IPS-15b (cell line): Measurements from ENCODE around the gene CDHR1.
A peak's percentile ranks its signal among the peaks of the same experiment; 100 is the strongest.
"Not testable (repeated sequence)": the region's sequence is repeated elsewhere in the genome, so short reads cannot be mapped to it uniquely, and the experiment has no call there.

ENCODE experiments used
- H3K27me3 ChIP-seq: one replicate; pipeline ENCODE4 v1.6.1; 2013; ENCODE audit warnings: low read length; ENCODE audit not compliant: control insufficient read depth, insufficient read depth
- H3K36me3 ChIP-seq: one replicate; pipeline ENCODE4 v1.6.1; 2013; ENCODE audit warnings: low read length; ENCODE audit not compliant: control insufficient read depth, insufficient read depth
- H3K4me1 ChIP-seq: one replicate; pipeline ENCODE4 v1.6.1; 2013; ENCODE audit warnings: mild to moderate bottlenecking, low read length; ENCODE audit not compliant: control insufficient read depth, insufficient read depth
- H3K4me3 ChIP-seq: one replicate; pipeline ENCODE4 v1.5.1; 2013; ENCODE audit warnings: low read depth, low read length
- H3K9ac ChIP-seq: one replicate; pipeline ENCODE4 v1.6.1; 2013; ENCODE audit warnings: low read depth, mild to moderate bottlenecking, low read length
- H3K9me3 ChIP-seq: one replicate; pipeline ENCODE4 v1.6.1; 2013; ENCODE audit warnings: mild to moderate bottlenecking, low read length; ENCODE audit not compliant: control insufficient read depth, insufficient read depth

CDHR1 gene

GRCh38 chr10:84194424-84195043, at the start of gene CDHR1:
CDHR1 (plus strand) TSS chr10:84194537; CDS start chr10:84194761, 224 bp downstream.
- H3K9me3 ChIP-seq = no peaks in the 10 kb centered on the region
- H3K36me3 ChIP-seq = peaks cover 4% of the 10 kb centered on the region
- H3K4me1 ChIP-seq = peaks cover 3% of the 10 kb centered on the region
- no peak within 1 kb of the TSS for H3K9ac ChIP-seq
- peak within 1 kb of the TSS; percentile 68 for H3K4me3 ChIP-seq
- H3K27me3 ChIP-seq = peaks cover 61% of the 10 kb centered on the region

- Histone ChIP-seq H3K9me3 (no peaks in the 10 kb centered on the region), H3K4me1 (no peaks in the 10 kb centered on the region), H3K27me3 (no peaks in the 10 kb centered on the region), H3K36me3 (peaks cover 22% of the 10 kb centered on the region), H3K9ac (no peak overlapping the region), H3K4me3 (no peak overlapping the region)
Measured at GRCh38 chr10:84147347-84147746, 47.0 kb upstream of the CDHR1 start.

- H3K27me3 ChIP-seq, H3K4me3 ChIP-seq: not testable (repeated sequence)
- peaks cover 22% of the 10 kb centered on the region for H3K36me3 ChIP-seq
Measured at GRCh38 chr10:84148006-84148597, 46.2 kb upstream of the CDHR1 start.

GRCh38 chr10:84149854-84150253, 44.5 kb upstream of the CDHR1 start:
- no peaks in the 10 kb centered on the region for H3K4me1 ChIP-seq
- no peaks in the 10 kb centered on the region for H3K9me3 ChIP-seq
- no peak overlapping the region for H3K4me3 ChIP-seq
- H3K27me3 ChIP-seq = no peaks in the 10 kb centered on the region
- no peak overlapping the region for H3K9ac ChIP-seq
- H3K36me3 ChIP-seq = peaks cover 20% of the 10 kb centered on the region

More at GRCh38 chr10:84148006-84148597, 46.2 kb upstream of the CDHR1 start:
- not testable (repeated sequence) for H3K4me1 ChIP-seq, H3K9ac ChIP-seq, H3K9me3 ChIP-seq

GRCh38 chr10:84152769-84153168, 41.6 kb upstream of the CDHR1 start:
- Histone ChIP-seq H3K9ac (no peak overlapping the region), H3K9me3 (no peaks in the 10 kb centered on the region), H3K4me3 (no peak overlapping the region), H3K4me1 (peaks cover 2% of the 10 kb centered on the region), H3K27me3 (no peaks in the 10 kb centered on the region), H3K36me3 (peaks cover 16% of the 10 kb centered on the region)

- Histone ChIP-seq H3K36me3 (peaks cover 5% of the 10 kb centered on the region), H3K4me3 (no peak overlapping the region), H3K9ac (no peak overlapping the region), H3K27me3 (no peaks in the 10 kb centered on the region), H3K9me3 (no peaks in the 10 kb centered on the region), H3K4me1 (peaks cover 11% of the 10 kb centered on the region)
Measured at GRCh38 chr10:84155521-84155920, 38.8 kb upstream of the CDHR1 start.

- Histone ChIP-seq H3K36me3 (peaks cover 2% of the 10 kb centered on the region), H3K4me3 (no peak overlapping the region), H3K4me1 (peaks cover 16% of the 10 kb centered on the region), H3K9ac (no peak overlapping the region), H3K9me3 (no peaks in the 10 kb centered on the region), H3K27me3 (no peaks in the 10 kb centered on the region)
Measured at GRCh38 chr10:84156009-84156408, 38.3 kb upstream of the CDHR1 start.

GRCh38 chr10:84156768-84157167, 37.6 kb upstream of the CDHR1 start:
- H3K9ac ChIP-seq = no peak overlapping the region
- H3K36me3 ChIP-seq = no peaks in the 10 kb centered on the region
- H3K27me3 ChIP-seq = no peaks in the 10 kb centered on the region
- H3K4me1 ChIP-seq = peaks cover 20% of the 10 kb centered on the region
- H3K4me3 ChIP-seq = no peak overlapping the region
- H3K9me3 ChIP-seq = no peaks in the 10 kb centered on the region

- Histone ChIP-seq H3K27me3 (no peaks in the 10 kb centered on the region), H3K36me3 (no peaks in the 10 kb centered on the region), H3K9ac (no peak overlapping the region), H3K4me3 (no peak overlapping the region), H3K4me1 (peaks cover 22% of the 10 kb centered on the region), H3K9me3 (no peaks in the 10 kb centered on the region)
Measured at GRCh38 chr10:84158061-84158460, 36.3 kb upstream of the CDHR1 start.

GRCh38 chr10:84158550-84158949, 35.8 kb upstream of the CDHR1 start:
- Histone ChIP-seq H3K27me3 (no peaks in the 10 kb centered on the region), H3K4me3 (no peak overlapping the region), H3K9ac (no peak overlapping the region), H3K4me1 (peaks cover 27% of the 10 kb centered on the region), H3K9me3 (no peaks in the 10 kb centered on the region), H3K36me3 (no peaks in the 10 kb centered on the region)

GRCh38 chr10:84159076-84159685, 35.2 kb upstream of the CDHR1 start:
- no peak overlapping the region for H3K4me3 ChIP-seq
- no peaks in the 10 kb centered on the region for H3K36me3 ChIP-seq
- H3K4me1 ChIP-seq = peaks cover 33% of the 10 kb centered on the region

More at GRCh38 chr10:84159076-84159685, 35.2 kb upstream of the CDHR1 start:
- no peaks in the 10 kb centered on the region for H3K27me3 ChIP-seq
- no peaks in the 10 kb centered on the region for H3K9me3 ChIP-seq
- no peak overlapping the region for H3K9ac ChIP-seq
